CD4-positive, alpha-beta T cell treated with Interferon gamma for 1 hour (primary cell): Measurements from ENCODE around the gene ADTRP.

Source experiments
- DNase-seq: peaks from one replicate; pipeline ENCODE4 v3.0.0-alpha.2; 2020

Gene ADTRP

DNA sequence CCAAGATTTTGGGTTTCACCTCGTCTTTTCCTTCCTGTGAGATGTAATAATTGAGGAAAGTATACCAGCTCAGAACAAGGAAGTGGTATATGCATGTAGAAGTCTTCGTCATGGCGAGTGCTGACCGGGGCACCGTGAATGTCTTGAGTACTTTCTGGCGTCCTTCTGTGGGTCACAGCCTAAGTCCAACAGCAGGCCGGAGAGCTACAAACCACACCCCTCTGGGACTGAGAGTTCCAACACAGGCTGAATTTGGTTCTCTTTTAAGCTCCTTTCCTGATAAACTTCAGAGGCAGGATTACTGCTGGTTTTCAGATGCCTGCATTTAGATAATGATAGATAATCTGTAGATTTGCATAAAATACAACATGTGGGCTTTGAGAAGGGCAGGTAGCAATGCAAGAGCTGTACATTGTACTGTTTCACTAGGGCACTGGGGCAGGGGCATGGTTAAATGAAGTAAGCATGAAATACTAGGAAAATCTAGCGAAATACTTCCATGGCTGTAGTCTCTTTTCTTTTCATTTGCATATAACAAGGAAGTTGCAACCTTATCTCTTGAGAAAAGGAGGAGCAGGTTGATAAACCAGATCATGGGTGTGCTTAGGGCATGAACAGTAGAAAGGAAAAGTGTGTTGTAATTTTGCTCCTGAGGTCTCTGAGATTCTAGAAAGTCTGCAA lies at the start of gene ADTRP:
Gene ADTRP (minus strand): TSS at position 156 of the 681 bp plus-strand sequence. CDS start 44 bp downstream, at position 112.
- no peak for DNase-seq

- no peak for DNase-seq
Observed at GRCh38 chr6:11826779-11827178, 48.2 kb upstream of the ADTRP start.

GRCh38 chr6:11824986-11825385 lies 46.4 kb upstream of the ADTRP start:
- no peak for DNase-seq

DNA sequence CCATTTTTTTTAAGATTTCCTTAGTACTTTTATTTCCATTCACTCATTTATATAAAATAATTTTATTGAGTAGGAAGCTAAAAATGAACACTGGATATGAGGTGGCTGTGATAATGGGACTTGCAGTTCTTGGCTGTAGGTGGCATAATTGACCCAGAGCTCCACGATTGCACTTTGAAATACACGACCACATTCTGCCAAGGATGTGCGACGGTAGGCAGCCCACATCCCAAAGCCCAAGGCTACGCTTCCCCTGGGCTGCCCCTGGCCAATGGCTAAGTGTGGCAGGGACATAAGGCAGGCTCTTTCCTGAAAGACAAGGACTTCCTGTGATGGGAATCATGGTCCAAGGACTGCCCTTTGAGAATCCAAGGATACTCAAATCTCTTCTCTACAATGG lies 43.7 kb upstream of the ADTRP start:
- no peak for DNase-seq

- DNase-seq = no peak
Observed at GRCh38 chr6:11821781-11822180, 43.2 kb upstream of the ADTRP start.

GRCh38 chr6:11820821-11821220 lies 42.2 kb upstream of the ADTRP start:
- no peak for DNase-seq

GRCh38 chr6:11819486-11819885 lies 40.9 kb upstream of the ADTRP start:
- no peak for DNase-seq

GRCh38 chr6:11815231-11815630 lies 36.6 kb upstream of the ADTRP start:
- DNase-seq = no peak

DNA sequence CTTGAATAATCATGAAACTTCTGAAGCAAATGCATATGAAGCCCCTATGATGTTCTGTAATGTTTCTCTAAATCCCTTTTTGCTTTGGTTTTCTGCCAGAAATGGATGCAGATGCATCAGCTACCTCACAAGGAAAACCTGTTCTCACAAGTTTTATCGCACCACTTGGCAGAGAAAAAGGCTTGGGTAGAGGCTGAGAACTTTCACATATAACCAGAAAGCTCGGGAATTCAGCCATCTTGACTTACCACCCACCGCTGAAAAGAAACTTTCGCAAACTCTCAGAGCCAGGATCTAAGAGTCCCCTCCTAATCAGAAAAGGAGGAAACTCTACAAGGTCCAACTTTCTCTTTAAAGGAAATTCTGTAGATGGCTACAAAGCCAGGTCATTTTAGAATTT lies 36.2 kb upstream of the ADTRP start:
- no peak for DNase-seq

DNA sequence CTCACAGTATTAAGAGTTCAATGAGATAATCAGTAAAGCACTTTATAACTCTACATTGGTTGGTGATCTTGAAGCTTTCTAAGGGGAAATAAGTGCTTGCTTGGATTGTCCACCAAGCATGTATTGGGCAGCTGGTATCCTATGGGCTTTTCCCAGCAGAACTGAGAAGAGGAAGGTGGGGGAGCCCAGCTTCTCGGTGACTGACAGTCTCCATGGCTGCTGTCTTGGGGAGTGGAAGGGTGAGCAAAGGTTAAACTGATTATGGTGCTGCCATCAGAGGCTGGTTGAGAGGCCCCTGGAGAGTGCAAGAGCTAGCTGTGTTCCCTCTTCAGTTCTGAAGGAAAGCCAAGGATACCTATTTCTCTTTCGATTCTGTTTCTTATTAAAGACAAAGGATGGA lies 35.5 kb upstream of the ADTRP start:
- DNase-seq = no peak

- DNase-seq = no peak
Observed at GRCh38 chr6:11813606-11814005, 35.0 kb upstream of the ADTRP start.

DNA sequence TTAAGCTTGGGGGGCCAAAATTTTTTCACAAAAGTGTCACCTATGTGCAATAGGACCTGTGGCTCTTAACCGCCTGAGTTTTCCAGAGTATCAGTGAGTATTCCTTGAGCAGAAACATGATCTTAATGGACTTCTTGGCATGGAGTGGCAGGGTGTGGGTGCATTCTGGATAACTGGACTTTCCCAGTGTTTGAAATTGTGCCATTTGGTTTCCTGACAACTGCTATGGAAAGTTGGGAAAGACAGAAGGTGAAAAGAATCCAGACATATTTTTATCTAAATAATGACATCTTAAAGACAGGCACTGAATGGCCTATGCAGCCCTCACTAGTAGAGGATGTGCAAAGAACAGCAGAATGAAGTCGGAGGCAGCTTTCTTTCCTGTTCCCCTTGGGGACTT lies 34.3 kb upstream of the ADTRP start:
- no peak for DNase-seq

- DNase-seq = no peak
Observed at GRCh38 chr6:11812439-11812838, 33.8 kb upstream of the ADTRP start.

GRCh38 chr6:11811644-11812264 lies 33.2 kb upstream of the ADTRP start:
- DNase-seq = no peak

- DNase-seq = no peak
Observed at GRCh38 chr6:11810854-11811643, 32.4 kb upstream of the ADTRP start.

GRCh38 chr6:11810039-11810541 lies 31.5 kb upstream of the ADTRP start:
- DNase-seq = no peak

DNA sequence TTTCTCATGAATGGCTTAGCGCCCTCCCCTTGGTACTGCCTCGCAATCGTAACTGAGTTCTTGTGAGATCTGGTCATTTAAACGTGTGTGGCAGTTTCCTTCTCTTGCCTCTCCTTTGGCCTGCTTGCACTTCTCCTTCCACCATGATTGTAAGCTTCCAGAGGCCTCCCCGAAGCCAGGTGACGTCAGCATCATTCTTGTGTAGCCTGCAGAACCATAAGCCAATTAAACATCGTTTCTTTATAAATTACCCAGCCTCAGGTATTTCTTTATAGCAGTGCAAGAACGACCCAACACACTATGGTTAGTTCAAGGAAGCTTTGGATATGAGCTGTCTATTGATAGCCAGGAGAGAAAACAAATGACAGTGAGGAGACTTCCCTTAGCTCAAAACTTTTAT lies 29.5 kb upstream of the ADTRP start:
- no peak for DNase-seq

- no peak for DNase-seq
Observed at GRCh38 chr6:11806561-11807317, 28.1 kb upstream of the ADTRP start.

GRCh38 chr6:11805259-11806053 lies 26.9 kb upstream of the ADTRP start:
- no peak for DNase-seq

- no peak for DNase-seq
Observed at GRCh38 chr6:11804701-11805100, 26.1 kb upstream of the ADTRP start.

DNA sequence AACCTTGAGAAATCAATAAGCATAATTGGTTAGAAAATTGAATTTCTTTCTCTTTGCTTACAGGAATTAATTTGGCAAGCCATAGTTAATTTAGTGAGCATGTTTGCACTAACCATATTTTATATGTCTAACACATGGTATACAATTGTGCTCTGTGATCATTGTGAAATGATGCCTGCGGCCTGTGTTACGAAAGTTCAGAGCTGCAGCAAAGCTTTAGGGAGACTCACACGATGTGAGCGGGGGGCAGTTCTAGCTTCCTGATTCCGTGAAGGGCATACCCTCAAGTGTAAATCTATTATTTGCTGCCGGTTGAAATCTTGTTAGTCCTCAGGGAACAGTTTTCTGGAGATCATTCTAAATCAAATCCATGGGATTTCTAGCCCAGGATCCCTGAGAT lies 25.5 kb upstream of the ADTRP start:
- DNase-seq = no peak

DNA sequence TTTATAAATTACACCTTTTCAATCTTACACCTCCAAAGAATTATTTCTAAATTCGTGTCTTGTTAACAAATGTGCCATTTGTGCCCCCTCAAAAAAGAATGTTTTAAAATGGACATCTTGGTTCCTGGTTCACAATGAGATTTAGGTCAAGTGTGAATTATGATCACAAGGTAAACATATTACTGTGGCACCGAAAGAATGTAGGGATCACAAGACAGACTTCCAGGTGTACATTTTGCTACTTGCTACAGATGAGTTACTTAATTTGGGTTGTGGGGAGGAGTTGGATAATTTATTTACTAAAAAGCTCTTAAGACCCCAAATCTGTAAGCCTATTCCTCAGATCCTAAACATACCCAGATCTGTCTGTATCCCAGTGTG lies 25.0 kb upstream of the ADTRP start:
- no peak for DNase-seq
